ENCODE data around the gene EHMT1.

EHMT1 gene

DNA sequence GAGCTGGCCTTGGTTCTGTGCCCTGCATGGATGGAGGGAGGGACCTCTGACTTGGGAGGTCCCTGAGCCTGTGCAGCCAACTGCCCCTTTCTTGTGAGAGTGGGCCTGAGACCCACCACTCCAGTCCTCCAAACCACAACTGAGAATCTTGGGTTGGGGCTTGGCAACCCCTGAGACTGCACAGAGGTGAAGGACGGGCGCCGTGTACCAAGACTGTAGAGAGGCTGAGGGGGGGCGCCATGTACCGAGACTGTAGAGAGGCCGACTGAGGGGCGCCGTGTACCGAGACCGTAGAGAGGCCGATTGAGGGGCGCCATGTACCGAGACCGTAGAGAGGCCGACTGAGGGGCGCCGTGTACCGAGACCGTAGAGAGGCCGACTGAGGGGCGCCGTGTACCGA, 199.5 kb downstream of the EHMT1 start:
- Histone ChIP-seq H3K9me3 (ENCODE audit: low read length) (no peaks in the 10 kb centered on the region), H3F3A (ENCODE audit: insufficient read depth, low read length) (no peaks in the 10 kb centered on the region), H3K4me3 (ENCODE audit: low read depth, low read length, poor library complexity, severe bottlenecking) (no peak overlapping the region), H3K27ac (ENCODE audit: low read depth, low read length, poor library complexity, severe bottlenecking) (no peak overlapping the region), H4K20me1 (ENCODE audit: insufficient read depth, low read length) (no peaks in the 10 kb centered on the region), H3K4me1 (ENCODE audit: insufficient read depth, low read length, severe bottlenecking) (no peaks in the 10 kb centered on the region), H3K27me3 (ENCODE audit: insufficient read depth, low read length) (no peaks in the 10 kb centered on the region), H3K79me2 (ENCODE audit: insufficient read depth, low read length) (no peaks in the 10 kb centered on the region), H3K9me2 (ENCODE audit: low read depth, low read length) (no peaks in the 10 kb centered on the region), H3K36me3 (ENCODE audit: insufficient read depth, low read length) (peaks cover 80% of the 10 kb centered on the region), H3K9ac (ENCODE audit: low read length) (no peak overlapping the region), H2AFZ (ENCODE audit: low read length) (no peak overlapping the region), H3K4me2 (ENCODE audit: low read length) (no peak overlapping the region)
- TF ChIP-seq EZH2 (IDR thresholded peaks at IDR 0.05; ENCODE audit: borderline replicate concordance, low read length) (no peak), CTCF (IDR thresholded peaks at IDR 0.05; ENCODE audit: low read length) (no peak)

DNA sequence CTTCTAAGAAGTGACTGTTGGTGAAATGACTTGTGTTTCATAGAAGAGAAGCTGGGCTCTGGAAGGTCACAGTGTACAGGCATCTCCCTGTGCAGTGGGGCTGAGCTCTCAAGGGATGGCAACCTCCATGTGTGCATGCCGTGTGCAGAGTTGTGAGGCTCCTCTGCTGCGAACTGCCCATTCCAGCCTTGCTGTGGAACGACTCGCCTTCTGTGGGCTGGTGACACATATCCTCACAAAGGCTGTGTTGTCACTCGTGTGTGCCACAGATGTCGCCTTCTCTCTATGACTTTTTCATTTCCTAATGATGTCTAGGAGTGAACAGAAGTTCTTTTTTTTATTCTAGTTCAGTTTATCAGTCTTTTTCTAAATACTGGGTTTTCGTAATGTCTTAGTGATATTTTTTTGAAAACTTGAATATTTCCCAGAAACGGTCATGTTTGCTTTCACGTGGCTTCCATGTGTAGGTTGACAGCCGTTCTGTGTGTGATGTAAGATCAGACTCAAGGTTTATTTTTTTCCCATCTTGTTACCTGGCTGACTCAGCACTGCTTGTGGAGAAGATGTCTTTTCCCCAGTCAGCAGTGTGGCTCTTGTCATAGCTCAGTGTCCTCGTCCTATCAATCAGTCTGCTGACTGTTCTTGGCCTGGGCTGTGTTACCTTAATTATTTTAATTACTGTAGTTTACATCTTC, 201.5 kb downstream of the EHMT1 start:
- H2AFZ ChIP-seq (ENCODE audit: low read length), result no peak overlapping the region
- H3F3A ChIP-seq (ENCODE audit: insufficient read depth, low read length), result no peaks in the 10 kb centered on the region
- peaks cover 78% of the 10 kb centered on the region for H3K36me3 ChIP-seq (ENCODE audit: insufficient read depth, low read length)
- no peaks in the 10 kb centered on the region for H3K9me2 ChIP-seq (ENCODE audit: low read depth, low read length)
- no peaks in the 10 kb centered on the region for H3K79me2 ChIP-seq (ENCODE audit: insufficient read depth, low read length)
- no peak overlapping the region for H3K4me3 ChIP-seq (ENCODE audit: low read depth, low read length, poor library complexity, severe bottlenecking)
- no peaks in the 10 kb centered on the region for H3K9me3 ChIP-seq (ENCODE audit: low read length)
- H4K20me1 ChIP-seq (ENCODE audit: insufficient read depth, low read length), result no peaks in the 10 kb centered on the region
- no peaks in the 10 kb centered on the region for H3K27me3 ChIP-seq (ENCODE audit: insufficient read depth, low read length)
- H3K4me2 ChIP-seq (ENCODE audit: low read length), result no peak overlapping the region
- TF ChIP-seq CTCF (IDR thresholded peaks at IDR 0.05; ENCODE audit: low read length) (no peak), EZH2 (IDR thresholded peaks at IDR 0.05; ENCODE audit: borderline replicate concordance, low read length) (no peak)
- H3K27ac ChIP-seq (ENCODE audit: low read depth, low read length, poor library complexity, severe bottlenecking), result no peak overlapping the region
- peaks cover 2% of the 10 kb centered on the region for H3K4me1 ChIP-seq (ENCODE audit: insufficient read depth, low read length, severe bottlenecking)
- H3K9ac ChIP-seq (ENCODE audit: low read length), result no peak overlapping the region

- Histone ChIP-seq H3K79me2 (ENCODE audit: insufficient read depth, low read length) (no peaks in the 10 kb centered on the region), H3K4me2 (ENCODE audit: low read length) (no peak overlapping the region), H3K27me3 (ENCODE audit: insufficient read depth, low read length) (no peaks in the 10 kb centered on the region), H3K36me3 (ENCODE audit: insufficient read depth, low read length) (peaks cover 75% of the 10 kb centered on the region), H3K27ac (ENCODE audit: low read depth, low read length, poor library complexity, severe bottlenecking) (no peak overlapping the region), H3K9ac (ENCODE audit: low read length) (no peak overlapping the region), H3F3A (ENCODE audit: insufficient read depth, low read length) (no peaks in the 10 kb centered on the region), H3K4me1 (ENCODE audit: insufficient read depth, low read length, severe bottlenecking) (peaks cover 5% of the 10 kb centered on the region), H4K20me1 (ENCODE audit: insufficient read depth, low read length) (no peaks in the 10 kb centered on the region), H2AFZ (ENCODE audit: low read length) (no peak overlapping the region), H3K4me3 (ENCODE audit: low read depth, low read length, poor library complexity, severe bottlenecking) (no peak overlapping the region), H3K9me3 (ENCODE audit: low read length) (no peaks in the 10 kb centered on the region), H3K9me2 (ENCODE audit: low read depth, low read length) (no peaks in the 10 kb centered on the region)
- TF ChIP-seq EZH2 (IDR thresholded peaks at IDR 0.05; ENCODE audit: borderline replicate concordance, low read length) (no peak), CTCF (IDR thresholded peaks at IDR 0.05; ENCODE audit: low read length) (no peak)
Measured at GRCh38 chr9:137823986-137824771, 205.4 kb downstream of the EHMT1 start.

Measured in OCI-LY1 (cell line).